WTC11 (cell line): Measurements from ENCODE around the gene GMNC. TPM values are rescaled to one million over a fixed set of nuclear protein-coding genes. Genes with fewer than 3 reads are reported as not detected.

ENCODE experiments used
- ATAC-seq: fragments of 200-7000 bp; cut with Tn5 transposase; 2 replicates; pipeline ENCODE4 v1.10.0; 2021; ENCODE audit warnings: mild to moderate bottlenecking, moderate library complexity
- CTCF ChIA-PET: fragments of 300-600 bp; sonication (Branson Sonifier 250); formaldehyde crosslinking; loops from one replicate; lab custom pipeline; 2021; ENCODE audit warnings: antibody characterized with exemption; lab: Charles Lee
- POLR2A ChIA-PET: fragments of 350-600 bp; sonication (Branson Sonifier 250); formaldehyde crosslinking; loops from one replicate; lab custom pipeline; 2021; ENCODE audit warnings: antibody characterized with exemption; lab: Charles Lee
- DNase-seq: peaks from one replicate; pipeline ENCODE4 v3.0.0; 2021; ENCODE audit warnings: low spot score
- H3K27ac Mint-ChIP-seq: 2 replicates; pipeline ENCODE4 v1.8.0; 2021; ENCODE audit warnings: mixed read lengths
- H3K27me3 Mint-ChIP-seq: 2 replicates; pipeline ENCODE4 v1.8.0; 2021; ENCODE audit warnings: low read depth, mild to moderate bottlenecking, moderate library complexity, mixed read lengths
- H3K36me3 Mint-ChIP-seq: 2 replicates; pipeline ENCODE4 v1.8.0; 2021; ENCODE audit warnings: mixed read lengths
- H3K4me1 Mint-ChIP-seq: 2 replicates; pipeline ENCODE4 v1.8.0; 2022; ENCODE audit warnings: mixed read lengths
- H3K4me3 Mint-ChIP-seq: 2 replicates; pipeline ENCODE4 v1.8.0; 2021; ENCODE audit warnings: mild to moderate bottlenecking, moderate library complexity, mixed read lengths
- H3K9me3 Mint-ChIP-seq: 2 replicates; pipeline ENCODE4 v1.8.0; 2021; ENCODE audit warnings: mixed read lengths
- FOXJ3 ChIP-seq: sonication (generic); formaldehyde crosslinking; IDR thresholded peaks from 2 replicates; pipeline ENCODE4 v1.9.0; 2021; ENCODE audit warnings: missing genetic modification reagents, mild to moderate bottlenecking, borderline replicate concordance
- FOXK1 ChIP-seq: sonication (generic); formaldehyde crosslinking; IDR thresholded peaks from 2 replicates; pipeline ENCODE4 v1.8.0; 2022; ENCODE audit warnings: mild to moderate bottlenecking, moderate library complexity, missing genetic modification reagents
- MXD4 ChIP-seq: fragments of 250-450 bp; sonication (Bioruptor Pico); IDR thresholded peaks from 2 replicates; pipeline ENCODE4 v1.8.0; 2021; ENCODE audit warnings: mild to moderate bottlenecking, moderate library complexity, borderline replicate concordance
- MYBL2 ChIP-seq: sonication (generic); formaldehyde crosslinking; IDR thresholded peaks from 2 replicates; pipeline ENCODE4 v1.8.1; 2023; ENCODE audit warnings: mild to moderate bottlenecking, moderate library complexity, missing genetic modification reagents
- NR1H2 ChIP-seq: sonication (generic); formaldehyde crosslinking; IDR thresholded peaks from 2 replicates; pipeline ENCODE4 v1.9.0; 2021; ENCODE audit warnings: mild to moderate bottlenecking, moderate library complexity, missing genetic modification reagents
- NR3C1 ChIP-seq: sonication (generic); formaldehyde crosslinking; conservative IDR thresholded peaks from 2 replicates; pipeline ENCODE4 v1.8.1; 2023; ENCODE audit warnings: low read depth, mild to moderate bottlenecking, missing genetic modification reagents
- OVOL2 ChIP-seq: fragments of 250-450 bp; sonication (Bioruptor Pico); IDR thresholded peaks from 2 replicates; pipeline ENCODE4 v1.9.0; 2021; ENCODE audit warnings: mild to moderate bottlenecking, borderline replicate concordance
- PRRX2 ChIP-seq: fragments of 250-450 bp; sonication (Bioruptor Pico); IDR thresholded peaks from 2 replicates; pipeline ENCODE4 v1.8.0; 2021; ENCODE audit warnings: mild to moderate bottlenecking
- SMAD4 ChIP-seq: sonication (generic); formaldehyde crosslinking; IDR thresholded peaks from 2 replicates; pipeline ENCODE4 v1.8.0; 2022; ENCODE audit warnings: mild to moderate bottlenecking, missing genetic modification reagents
- TP53 ChIP-seq: sonication (generic); formaldehyde crosslinking; IDR thresholded peaks from 2 replicates; pipeline ENCODE4 v1.8.1; 2023; ENCODE audit warnings: mild to moderate bottlenecking, missing genetic modification reagents
- ZNF219 ChIP-seq: sonication (generic); formaldehyde crosslinking; IDR thresholded peaks from 2 replicates; pipeline ENCODE4 v1.8.0; 2023; ENCODE audit warnings: missing genetic modification reagents, mild to moderate bottlenecking, borderline replicate concordance
- total RNA-seq: library from RNA; stranded (reverse); gene quantifications from 3 replicates; pipeline ENCODE4 v1.2.3, GENCODE V29; 2021
- TF ChIP-seq, protein P1 (sequence below): sonication (generic); formaldehyde crosslinking; IDR thresholded peaks from 2 replicates; pipeline ENCODE4 v1.8.0; 2022; ENCODE audit warnings: missing genetic modification reagents
- TF ChIP-seq, protein P2 (sequence below): sonication (generic); formaldehyde crosslinking; IDR thresholded peaks from 2 replicates; pipeline ENCODE4 v1.8.1; 2023; ENCODE audit warnings: mild to moderate bottlenecking, missing genetic modification reagents, moderate library complexity
- TF ChIP-seq, protein P3 (sequence below): fragments of 250-450 bp; sonication (Bioruptor Pico); IDR thresholded peaks from 2 replicates; pipeline ENCODE4 v1.9.0; 2021; ENCODE audit warnings: moderate library complexity, mild to moderate bottlenecking, inconsistent platforms, borderline replicate concordance
- TF ChIP-seq, protein P4 (sequence below): sonication (generic); formaldehyde crosslinking; IDR thresholded peaks from 2 replicates; pipeline ENCODE4 v1.8.0; 2023; ENCODE audit warnings: mild to moderate bottlenecking, missing genetic modification reagents

Gene GMNC
- total RNA-seq, 1 experiment from 2014 or later = 0.39 TPM

DNA sequence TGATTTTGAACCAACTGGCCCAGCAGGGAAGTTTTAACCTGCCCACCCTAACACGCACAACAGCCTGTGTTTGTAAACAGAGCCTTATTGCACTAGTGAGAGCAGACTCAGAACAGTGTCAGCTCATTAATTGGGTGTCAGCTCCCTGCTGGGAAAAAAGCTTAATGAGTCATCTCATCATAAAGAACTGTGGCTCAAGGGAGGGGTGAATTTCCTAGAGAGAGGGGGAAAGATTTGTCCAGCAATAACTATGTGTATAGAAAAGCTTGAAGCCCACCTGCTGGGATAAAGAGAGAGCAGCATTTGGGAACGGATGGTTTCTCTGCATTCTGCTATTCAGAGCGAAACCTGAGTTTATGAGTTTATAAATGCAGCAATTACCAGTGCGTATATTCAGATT is 48.9 kb upstream of the GMNC start (continued):
- TF ChIP-seq, protein P1, sequence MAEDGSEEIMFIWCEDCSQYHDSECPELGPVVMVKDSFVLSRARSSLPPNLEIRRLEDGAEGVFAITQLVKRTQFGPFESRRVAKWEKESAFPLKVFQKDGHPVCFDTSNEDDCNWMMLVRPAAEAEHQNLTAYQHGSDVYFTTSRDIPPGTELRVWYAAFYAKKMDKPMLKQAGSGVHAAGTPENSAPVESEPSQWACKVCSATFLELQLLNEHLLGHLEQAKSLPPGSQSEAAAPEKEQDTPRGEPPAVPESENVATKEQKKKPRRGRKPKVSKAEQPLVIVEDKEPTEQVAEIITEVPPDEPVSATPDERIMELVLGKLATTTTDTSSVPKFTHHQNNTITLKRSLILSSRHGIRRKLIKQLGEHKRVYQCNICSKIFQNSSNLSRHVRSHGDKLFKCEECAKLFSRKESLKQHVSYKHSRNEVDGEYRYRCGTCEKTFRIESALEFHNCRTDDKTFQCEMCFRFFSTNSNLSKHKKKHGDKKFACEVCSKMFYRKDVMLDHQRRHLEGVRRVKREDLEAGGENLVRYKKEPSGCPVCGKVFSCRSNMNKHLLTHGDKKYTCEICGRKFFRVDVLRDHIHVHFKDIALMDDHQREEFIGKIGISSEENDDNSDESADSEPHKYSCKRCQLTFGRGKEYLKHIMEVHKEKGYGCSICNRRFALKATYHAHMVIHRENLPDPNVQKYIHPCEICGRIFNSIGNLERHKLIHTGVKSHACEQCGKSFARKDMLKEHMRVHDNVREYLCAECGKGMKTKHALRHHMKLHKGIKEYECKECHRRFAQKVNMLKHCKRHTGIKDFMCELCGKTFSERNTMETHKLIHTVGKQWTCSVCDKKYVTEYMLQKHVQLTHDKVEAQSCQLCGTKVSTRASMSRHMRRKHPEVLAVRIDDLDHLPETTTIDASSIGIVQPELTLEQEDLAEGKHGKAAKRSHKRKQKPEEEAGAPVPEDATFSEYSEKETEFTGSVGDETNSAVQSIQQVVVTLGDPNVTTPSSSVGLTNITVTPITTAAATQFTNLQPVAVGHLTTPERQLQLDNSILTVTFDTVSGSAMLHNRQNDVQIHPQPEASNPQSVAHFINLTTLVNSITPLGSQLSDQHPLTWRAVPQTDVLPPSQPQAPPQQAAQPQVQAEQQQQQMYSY (CRISPR knock-in tag) = no peak
- TF ChIP-seq OVOL2 (CRISPR knock-in tag) (no peak), FOXJ3 (no peak), SMAD4 (CRISPR knock-in tag) (no peak)

DNA sequence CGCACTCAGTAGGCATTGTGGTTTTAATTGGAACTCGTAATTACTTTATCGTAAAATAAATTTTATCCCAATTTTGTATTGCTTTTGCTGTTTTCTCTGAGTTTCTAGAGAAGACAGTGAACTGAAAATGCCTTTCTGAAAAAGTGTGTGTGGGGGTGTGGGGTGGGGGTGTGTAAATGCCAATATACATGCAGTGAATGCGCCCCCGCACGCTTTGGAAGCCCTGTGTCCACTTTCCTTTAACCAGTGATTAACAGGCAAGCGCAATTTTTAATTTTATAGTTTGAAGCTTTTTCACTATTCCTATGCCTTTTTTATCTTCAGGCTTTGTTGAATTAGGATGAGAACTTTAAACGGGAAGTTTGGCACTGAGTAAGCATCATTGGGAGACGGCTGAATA is 47.4 kb upstream of the GMNC start:
- H3K27me3 Mint-ChIP-seq = no peaks in the 10 kb centered on the region; the same call in none of the 2 replicates
- H3K27ac Mint-ChIP-seq = no peak overlapping the region
- ChIA-PET CTCF (no interaction called here), POLR2A (no interaction called here)
- H3K4me3 Mint-ChIP-seq = no peak overlapping the region
- peaks cover 15% of the 10 kb centered on the region for H3K36me3 Mint-ChIP-seq
- peaks cover 21% of the 10 kb centered on the region for H3K9me3 Mint-ChIP-seq
- TF ChIP-seq PRRX2 (no peak), ZNF219 (CRISPR knock-in tag) (no peak), MYBL2 (no peak), NR3C1 (CRISPR knock-in tag) (no peak), FOXJ3 (no peak), TP53 (CRISPR knock-in tag) (no peak)
- TF ChIP-seq, protein P2, sequence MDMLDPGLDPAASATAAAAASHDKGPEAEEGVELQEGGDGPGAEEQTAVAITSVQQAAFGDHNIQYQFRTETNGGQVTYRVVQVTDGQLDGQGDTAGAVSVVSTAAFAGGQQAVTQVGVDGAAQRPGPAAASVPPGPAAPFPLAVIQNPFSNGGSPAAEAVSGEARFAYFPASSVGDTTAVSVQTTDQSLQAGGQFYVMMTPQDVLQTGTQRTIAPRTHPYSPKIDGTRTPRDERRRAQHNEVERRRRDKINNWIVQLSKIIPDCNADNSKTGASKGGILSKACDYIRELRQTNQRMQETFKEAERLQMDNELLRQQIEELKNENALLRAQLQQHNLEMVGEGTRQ = no peak
- TF ChIP-seq, protein P3, sequence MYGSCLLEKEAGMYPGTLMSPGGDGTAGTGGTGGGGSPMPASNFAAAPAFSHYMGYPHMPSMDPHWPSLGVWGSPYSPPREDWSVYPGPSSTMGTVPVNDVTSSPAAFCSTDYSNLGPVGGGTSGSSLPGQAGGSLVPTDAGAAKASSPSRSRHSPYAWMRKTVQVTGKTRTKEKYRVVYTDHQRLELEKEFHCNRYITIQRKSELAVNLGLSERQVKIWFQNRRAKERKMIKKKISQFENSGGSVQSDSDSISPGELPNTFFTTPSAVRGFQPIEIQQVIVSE = no peak
- TF ChIP-seq, protein P4, sequence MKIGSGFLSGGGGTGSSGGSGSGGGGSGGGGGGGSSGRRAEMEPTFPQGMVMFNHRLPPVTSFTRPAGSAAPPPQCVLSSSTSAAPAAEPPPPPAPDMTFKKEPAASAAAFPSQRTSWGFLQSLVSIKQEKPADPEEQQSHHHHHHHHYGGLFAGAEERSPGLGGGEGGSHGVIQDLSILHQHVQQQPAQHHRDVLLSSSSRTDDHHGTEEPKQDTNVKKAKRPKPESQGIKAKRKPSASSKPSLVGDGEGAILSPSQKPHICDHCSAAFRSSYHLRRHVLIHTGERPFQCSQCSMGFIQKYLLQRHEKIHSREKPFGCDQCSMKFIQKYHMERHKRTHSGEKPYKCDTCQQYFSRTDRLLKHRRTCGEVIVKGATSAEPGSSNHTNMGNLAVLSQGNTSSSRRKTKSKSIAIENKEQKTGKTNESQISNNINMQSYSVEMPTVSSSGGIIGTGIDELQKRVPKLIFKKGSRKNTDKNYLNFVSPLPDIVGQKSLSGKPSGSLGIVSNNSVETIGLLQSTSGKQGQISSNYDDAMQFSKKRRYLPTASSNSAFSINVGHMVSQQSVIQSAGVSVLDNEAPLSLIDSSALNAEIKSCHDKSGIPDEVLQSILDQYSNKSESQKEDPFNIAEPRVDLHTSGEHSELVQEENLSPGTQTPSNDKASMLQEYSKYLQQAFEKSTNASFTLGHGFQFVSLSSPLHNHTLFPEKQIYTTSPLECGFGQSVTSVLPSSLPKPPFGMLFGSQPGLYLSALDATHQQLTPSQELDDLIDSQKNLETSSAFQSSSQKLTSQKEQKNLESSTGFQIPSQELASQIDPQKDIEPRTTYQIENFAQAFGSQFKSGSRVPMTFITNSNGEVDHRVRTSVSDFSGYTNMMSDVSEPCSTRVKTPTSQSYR (CRISPR knock-in tag) = no peak
- H3K4me1 Mint-ChIP-seq = peaks cover 3% of the 10 kb centered on the region
- DNase-seq (no peak), ATAC-seq (no peak)

DNA sequence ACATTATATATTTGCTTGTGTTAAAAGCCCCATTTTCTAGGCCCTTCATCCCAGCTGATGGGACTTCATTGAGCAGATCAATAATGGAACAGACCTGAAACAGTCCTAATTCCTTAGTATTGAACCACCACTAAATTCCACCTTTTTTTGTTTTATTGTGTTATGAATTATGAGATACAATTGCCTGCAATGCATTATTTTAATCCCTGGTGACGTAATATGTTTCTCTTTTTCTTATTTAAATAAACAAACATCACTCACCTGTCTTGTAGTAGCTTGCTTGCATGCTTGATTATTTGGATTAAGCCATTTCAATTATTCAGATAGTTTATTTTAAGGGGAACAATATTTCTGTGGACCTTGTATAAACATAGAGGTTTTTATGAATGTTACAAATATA is 40.7 kb upstream of the GMNC start:
- Mint-ChIP-seq H3K36me3 (peaks cover 44% of the 10 kb centered on the region), H3K9me3 (peaks cover 72% of the 10 kb centered on the region), H3K27me3 (no peaks in the 10 kb centered on the region; the same call in 1 of the 2 replicates), H3K4me3 (no peak overlapping the region), H3K27ac (no peak overlapping the region), H3K4me1 (no peaks in the 10 kb centered on the region)
- no peak for ATAC-seq
- DNase-seq = no peak
- TF ChIP-seq, protein P1 (CRISPR knock-in tag) = no peak
- TF ChIP-seq MXD4 (no peak), FOXK1 (CRISPR knock-in tag) (no peak), NR1H2 (CRISPR knock-in tag) (no peak)
- ChIA-PET POLR2A (no interaction called here), CTCF (interaction anchor here (1.5 kb wide), 1 partner anchor 19 kb away, joined by 3 read pairs; no protein-coding TSS in a partner anchor)
